Liver (tissue), 9 donors: ENCODE measurements around the gene SMIM7. TPM values are rescaled to one million over a fixed set of nuclear protein-coding genes. Genes with fewer than 3 reads are reported as not detected.

Source experiments
- DNase-seq: peaks from one replicate; pipeline ENCODE4 v3.0.0-alpha.2; 2017; ENCODE audit warnings: low spot score
- H3K27ac ChIP-seq, 2 donors: one replicate each; pipeline ENCODE4 v1.7.0; 2013; ENCODE audit warnings: inconsistent platforms in 2 of 2, low read length in 2 of 2, control low read depth in 1 of 2, low read depth in 1 of 2, mild to moderate bottlenecking in 1 of 2
- H3K27me3 ChIP-seq, 4 donors: one replicate each; pipeline versions ENCODE4 v1.6.1 to v1.7.0; 2013; ENCODE audit warnings: low read length in 3 of 4, inconsistent platforms in 1 of 4, mild to moderate bottlenecking in 1 of 4, moderate library complexity in 1 of 4; ENCODE audit not compliant: control insufficient read depth in 4 of 4, insufficient read depth in 4 of 4
- H3K36me3 ChIP-seq, 4 donors: one replicate each; pipeline versions ENCODE4 v1.6.1 to v1.7.0; 2013; ENCODE audit warnings: low read length in 3 of 4, mild to moderate bottlenecking in 3 of 4, low read depth in 1 of 4, moderate library complexity in 1 of 4; ENCODE audit not compliant: control insufficient read depth in 4 of 4, insufficient read depth in 3 of 4
- H3K4me1 ChIP-seq, 4 donors: one replicate each; pipeline versions ENCODE4 v1.6.1 to v1.7.0; 2013; ENCODE audit warnings: low read length in 3 of 4, mild to moderate bottlenecking in 3 of 4, moderate library complexity in 1 of 4; ENCODE audit not compliant: control insufficient read depth in 4 of 4, insufficient read depth in 4 of 4
- H3K4me3 ChIP-seq, 3 donors: one replicate each; pipeline versions ENCODE4 v1.6.1 to v1.7.0; 2013; ENCODE audit warnings: low read length in 3 of 3, control low read depth in 1 of 3, low read depth in 1 of 3, mild to moderate bottlenecking in 1 of 3
- H3K9ac ChIP-seq, 2 donors: one replicate each; pipeline ENCODE4 v1.7.0; 2013; ENCODE audit warnings: low read length in 2 of 2, mild to moderate bottlenecking in 2 of 2, moderate library complexity in 2 of 2, control low read depth in 1 of 2, low read depth in 1 of 2
- H3K9me3 ChIP-seq, 4 donors: one replicate each; pipeline versions ENCODE4 v1.6.1 to v1.7.0; 2013; ENCODE audit warnings: low read length in 3 of 4; ENCODE audit not compliant: control insufficient read depth in 4 of 4
- CTCF ChIP-seq: fragments of 150-350 bp; IDR thresholded peaks from 2 replicates; pipeline ENCODE4 v1.5.1; 2017; ENCODE audit warnings: improper control_type of control experiment, low read depth, low read length; ENCODE audit not compliant: missing input control
- EGR1 ChIP-seq, 2 donors: IDR thresholded peaks; 2 replicates each; pipeline ENCODE4 v1.6.1; 2016 to 2018; ENCODE audit warnings: antibody characterized with exemption in 2 of 2, low read depth in 2 of 2
- FOXA1 ChIP-seq: IDR thresholded peaks from 2 replicates; pipeline ENCODE4 v1.6.1; 2016; ENCODE audit warnings: antibody characterized with exemption
- FOXA2 ChIP-seq: IDR thresholded peaks from 2 replicates; pipeline ENCODE4 v1.6.1; 2016; ENCODE audit warnings: antibody characterized with exemption
- GABPA ChIP-seq, 2 donors: IDR thresholded peaks in 1 of 2; conservative IDR thresholded peaks in 1 of 2; 2 replicates each; pipeline ENCODE4 v1.6.1; 2016; ENCODE audit warnings: antibody characterized with exemption in 2 of 2, mild to moderate bottlenecking in 1 of 2, moderate library complexity in 1 of 2
- HNF4A ChIP-seq, 2 donors: conservative IDR thresholded peaks; 2 replicates each; pipeline ENCODE4 v1.6.1; 2016; ENCODE audit warnings: antibody characterized with exemption in 2 of 2, mild to moderate bottlenecking in 2 of 2
- HNF4G ChIP-seq: IDR thresholded peaks from 2 replicates; pipeline ENCODE4 v1.6.1; 2016; ENCODE audit warnings: antibody characterized with exemption
- JUND ChIP-seq, 2 donors: IDR thresholded peaks; 2 replicates each; pipeline ENCODE4 v1.6.1; 2016; ENCODE audit warnings: antibody characterized with exemption in 2 of 2
- MAX ChIP-seq: IDR thresholded peaks from 2 replicates; pipeline ENCODE4 v1.6.1; 2016; ENCODE audit warnings: antibody characterized with exemption
- NR2F2 ChIP-seq: IDR thresholded peaks from 2 replicates; pipeline ENCODE4 v1.6.1; 2016; ENCODE audit warnings: antibody characterized with exemption
- RAD21 ChIP-seq, 2 donors: IDR thresholded peaks; 2 replicates each; pipeline ENCODE4 v1.6.1; 2016; ENCODE audit warnings: antibody characterized with exemption in 2 of 2, mild to moderate bottlenecking in 2 of 2
- RXRA ChIP-seq, 2 donors: IDR thresholded peaks; 2 replicates each; pipeline ENCODE4 v1.6.1; 2017 to 2018; ENCODE audit warnings: antibody characterized with exemption in 2 of 2, mild to moderate bottlenecking in 1 of 2
- SP1 ChIP-seq: IDR thresholded peaks from 2 replicates; pipeline ENCODE4 v1.6.1; 2018; ENCODE audit warnings: antibody characterized with exemption, mild to moderate bottlenecking
- TAF1 ChIP-seq: conservative IDR thresholded peaks from 2 replicates; pipeline ENCODE4 v1.6.1; 2016; ENCODE audit warnings: antibody characterized with exemption, mild to moderate bottlenecking
- YY1 ChIP-seq: IDR thresholded peaks from 2 replicates; pipeline ENCODE4 v1.6.1; 2016; ENCODE audit warnings: antibody characterized with exemption, mild to moderate bottlenecking
- ZBTB33 ChIP-seq: IDR thresholded peaks from 2 replicates; pipeline ENCODE4 v1.6.1; 2016; ENCODE audit warnings: antibody characterized with exemption
- WGBS: extraction: QIAGEN DNeasy Blood & Tissue Kit; methylation state at CpG from one replicate; pipeline ENCODE4 v1.1.7; 2013; 5-methylcytosine and 5-hydroxymethylcytosine counted together
- polyA plus RNA-seq, 2 donors: library from polyadenylated mRNA; stranded (reverse) in 1 of 2; unstranded in 1 of 2; fragments of 200-250 nt in 1 of 2; fragments of >200 nt in 1 of 2; fragmentation: Nextera tagmentation in 1 of 2; extraction: Ambion mirVana in 1 of 2; gene quantifications; one replicate each; pipeline versions ENCODE4 v1.2.1 to v1.2.3, GENCODE V29; 2013 to 2015
- total RNA-seq, 2 donors: library from RNA; depleted of rRNA; stranded (reverse); fragments of >200 nt; gene quantifications; one replicate each; pipeline ENCODE4 v1.2.3, GENCODE V29; 2014
- TF ChIP-seq, protein P1 (sequence below): IDR thresholded peaks from 2 replicates; pipeline ENCODE4 v1.6.1; 2016; ENCODE audit warnings: antibody characterized with exemption
- TF ChIP-seq, protein P2 (sequence below): IDR thresholded peaks from 2 replicates; pipeline ENCODE4 v1.6.1; 2016; ENCODE audit warnings: antibody characterized with exemption, mild to moderate bottlenecking
- donor health status: healthy.
- donor health status: healthy.
- donor health status: healthy.
- donor health status: healthy.
- donor health status: healthy.

Gene SMIM7
- total and polyA plus RNA-seq, 4 donors, result 35.2 to 81.8 (median 46.9) TPM

- Histone ChIP-seq H3K9me3 (no peaks in the 10 kb centered on the region), H3K27ac (no peak overlapping the region), H3K27me3 (no peaks in the 10 kb centered on the region), H3K36me3 (peaks cover 12 to 54% (median 41%) of the 10 kb centered on the region in 4 donors), H3K4me1 (peaks cover 0 to 26% (median 14%) of the 10 kb centered on the region in 4 donors), H3K9ac (no peak overlapping the region), H3K4me3 (no peak overlapping the region)
- TF ChIP-seq, protein P1, sequence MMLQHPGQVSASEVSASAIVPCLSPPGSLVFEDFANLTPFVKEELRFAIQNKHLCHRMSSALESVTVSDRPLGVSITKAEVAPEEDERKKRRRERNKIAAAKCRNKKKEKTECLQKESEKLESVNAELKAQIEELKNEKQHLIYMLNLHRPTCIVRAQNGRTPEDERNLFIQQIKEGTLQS, result no peak
- TF ChIP-seq FOXA2, result no peak
- TF ChIP-seq CTCF, result no peak
- TF ChIP-seq MAX, result no peak
- no peak for TF ChIP-seq EGR1 (IDR thresholded peaks at IDR 0.05; ENCODE audit: low read depth in 2 of 2)
- no peak for TF ChIP-seq JUND (IDR thresholded peaks at IDR 0.05)
- no peak for TF ChIP-seq NR2F2
- TF ChIP-seq YY1, result no peak
- no peak for TF ChIP-seq RAD21 (IDR thresholded peaks at IDR 0.05)
- no peak for TF ChIP-seq FOXA1
- TF ChIP-seq ZBTB33, result no peak
- TF ChIP-seq RXRA (IDR thresholded peaks at IDR 0.05), result no peak
- TF ChIP-seq HNF4G, result no peak
- TF ChIP-seq, protein P2, sequence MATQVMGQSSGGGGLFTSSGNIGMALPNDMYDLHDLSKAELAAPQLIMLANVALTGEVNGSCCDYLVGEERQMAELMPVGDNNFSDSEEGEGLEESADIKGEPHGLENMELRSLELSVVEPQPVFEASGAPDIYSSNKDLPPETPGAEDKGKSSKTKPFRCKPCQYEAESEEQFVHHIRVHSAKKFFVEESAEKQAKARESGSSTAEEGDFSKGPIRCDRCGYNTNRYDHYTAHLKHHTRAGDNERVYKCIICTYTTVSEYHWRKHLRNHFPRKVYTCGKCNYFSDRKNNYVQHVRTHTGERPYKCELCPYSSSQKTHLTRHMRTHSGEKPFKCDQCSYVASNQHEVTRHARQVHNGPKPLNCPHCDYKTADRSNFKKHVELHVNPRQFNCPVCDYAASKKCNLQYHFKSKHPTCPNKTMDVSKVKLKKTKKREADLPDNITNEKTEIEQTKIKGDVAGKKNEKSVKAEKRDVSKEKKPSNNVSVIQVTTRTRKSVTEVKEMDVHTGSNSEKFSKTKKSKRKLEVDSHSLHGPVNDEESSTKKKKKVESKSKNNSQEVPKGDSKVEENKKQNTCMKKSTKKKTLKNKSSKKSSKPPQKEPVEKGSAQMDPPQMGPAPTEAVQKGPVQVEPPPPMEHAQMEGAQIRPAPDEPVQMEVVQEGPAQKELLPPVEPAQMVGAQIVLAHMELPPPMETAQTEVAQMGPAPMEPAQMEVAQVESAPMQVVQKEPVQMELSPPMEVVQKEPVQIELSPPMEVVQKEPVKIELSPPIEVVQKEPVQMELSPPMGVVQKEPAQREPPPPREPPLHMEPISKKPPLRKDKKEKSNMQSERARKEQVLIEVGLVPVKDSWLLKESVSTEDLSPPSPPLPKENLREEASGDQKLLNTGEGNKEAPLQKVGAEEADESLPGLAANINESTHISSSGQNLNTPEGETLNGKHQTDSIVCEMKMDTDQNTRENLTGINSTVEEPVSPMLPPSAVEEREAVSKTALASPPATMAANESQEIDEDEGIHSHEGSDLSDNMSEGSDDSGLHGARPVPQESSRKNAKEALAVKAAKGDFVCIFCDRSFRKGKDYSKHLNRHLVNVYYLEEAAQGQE, result no peak
- no peak for TF ChIP-seq GABPA (IDR thresholded peaks at IDR 0.05 in 1 of 2, conservative IDR thresholded peaks at IDR 0.05 in 1 of 2)
- no peak for DNase-seq
- 91% methylated on average over 11 of the region's 11 CpGs for WGBS
Measured at GRCh38 chr19:16655727-16656126, 4.2 kb downstream of the SMIM7 start.

- DNase-seq, result no peak
- peaks cover 0 to 28% (median 9%) of the 10 kb centered on the region in 4 donors for H3K4me1 ChIP-seq
- H3K9me3 ChIP-seq, result no peaks in the 10 kb centered on the region
- H3K4me3 ChIP-seq, result no peak overlapping the region
- 93% methylated on average over 3 of the region's 3 CpGs for WGBS
- no peak overlapping the region for H3K9ac ChIP-seq
- no peaks in the 10 kb centered on the region for H3K27me3 ChIP-seq
- H3K27ac ChIP-seq, result no peak overlapping the region
- TF ChIP-seq TAF1 (no peak), GABPA (IDR thresholded peaks at IDR 0.05 in 1 of 2, conservative IDR thresholded peaks at IDR 0.05 in 1 of 2) (no peak), SP1 (no peak), NR2F2 (no peak), FOXA1 (no peak), MAX (no peak), HNF4A (conservative IDR thresholded peaks at IDR 0.05) (no peak)
- TF ChIP-seq, protein P1, result no peak
- H3K36me3 ChIP-seq, result peaks cover 12 to 56% (median 43%) of the 10 kb centered on the region in 4 donors
Measured at GRCh38 chr19:16654627-16655026, 5.3 kb downstream of the SMIM7 start.
